Mucosa of stomach (tissue), 1 donor: ENCODE measurements around the gene RNF112.

Experiments
- H3K27me3 ChIP-seq: one replicate; pipeline ENCODE4 v1.7.0; 2013; ENCODE audit warnings: mild to moderate bottlenecking, low read length; ENCODE audit not compliant: control insufficient read depth, insufficient read depth
- H3K36me3 ChIP-seq: one replicate; pipeline ENCODE4 v1.7.0; 2013; ENCODE audit warnings: low read length; ENCODE audit not compliant: control insufficient read depth, insufficient read depth
- H3K4me1 ChIP-seq: one replicate; pipeline ENCODE4 v1.7.0; 2013; ENCODE audit warnings: mild to moderate bottlenecking, low read length; ENCODE audit not compliant: control insufficient read depth, insufficient read depth
- H3K4me3 ChIP-seq: one replicate; pipeline ENCODE4 v1.7.0; 2013; ENCODE audit warnings: low read length
- H3K9ac ChIP-seq: one replicate; pipeline ENCODE4 v1.7.0; 2013; ENCODE audit warnings: mild to moderate bottlenecking, low read length, moderate library complexity
- H3K9me3 ChIP-seq: one replicate; pipeline ENCODE4 v1.7.0; 2013; ENCODE audit warnings: mild to moderate bottlenecking, low read length, moderate library complexity; ENCODE audit not compliant: control insufficient read depth
- donor health status: Pancreatic carcinoma.

Gene RNF112

DNA sequence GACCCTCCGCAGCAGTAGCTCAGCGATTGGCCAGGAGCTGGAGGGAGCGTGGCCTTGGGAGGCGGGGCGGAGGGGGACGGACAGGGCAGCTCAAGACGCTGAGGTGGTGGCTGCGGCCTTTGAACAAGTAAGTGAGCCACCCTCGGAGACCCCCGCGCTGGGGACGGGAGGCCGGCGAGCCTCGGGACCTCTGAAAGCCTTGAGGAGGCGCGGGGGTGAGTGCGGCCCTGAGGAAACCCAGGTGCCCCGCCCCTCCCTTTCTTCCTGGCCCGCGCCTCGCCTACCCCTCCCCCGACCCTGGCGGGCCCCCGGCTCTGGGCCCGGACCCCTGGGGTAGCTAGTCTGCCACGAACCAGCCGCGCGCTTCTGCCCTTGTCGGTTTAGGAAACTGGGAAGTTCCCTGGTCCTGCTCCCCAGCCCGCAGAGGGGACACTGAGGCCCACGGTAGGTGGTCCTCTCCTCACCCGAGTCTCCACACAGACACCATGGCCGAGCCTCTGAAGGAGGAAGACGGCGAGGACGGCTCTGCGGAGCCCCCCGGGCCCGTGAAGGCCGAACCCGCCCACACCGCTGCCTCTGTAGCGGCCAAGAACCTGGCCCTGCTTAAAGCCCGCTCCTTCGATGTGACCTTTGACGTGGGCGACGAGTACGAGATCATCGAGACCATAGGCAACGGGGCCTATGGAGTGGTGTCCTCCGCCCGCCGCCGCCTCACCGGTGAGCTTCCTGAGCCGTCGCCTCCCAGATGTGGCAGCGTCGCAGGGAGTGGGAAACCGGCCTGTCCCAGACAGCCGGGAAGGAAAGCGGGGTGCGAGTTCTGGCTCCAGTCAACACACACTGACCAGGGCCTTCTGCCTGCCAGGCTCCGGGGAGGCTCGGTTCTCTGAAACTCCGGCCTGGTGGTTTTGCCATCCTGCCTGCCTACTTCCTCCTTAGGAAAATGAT lies 32.3 kb upstream of the RNF112 start, which contains the start of gene MAPK7:
Gene MAPK7, plus strand, starts transcription at position 83 of the 945 bp plus-strand sequence. Its CDS starts 403 bp downstream, at position 486.
- Histone ChIP-seq H3K9me3 (no peaks in the 10 kb centered on the region), H3K36me3 (peaks cover 21% of the 10 kb centered on the region), H3K4me3 (peak within 1 kb of the TSS; percentile 74), H3K27me3 (no peaks in the 10 kb centered on the region), H3K4me1 (peaks cover 21% of the 10 kb centered on the region), H3K9ac (peak within 1 kb of the TSS; percentile 81)

- Histone ChIP-seq H3K27me3 (no peaks in the 10 kb centered on the region), H3K9me3 (no peaks in the 10 kb centered on the region), H3K9ac (peak overlapping the region; percentile 81), H3K4me1 (peaks cover 29% of the 10 kb centered on the region), H3K4me3 (peak overlapping the region; percentile 74), H3K36me3 (peaks cover 21% of the 10 kb centered on the region)
These were observed 31.5 kb upstream of the RNF112 start for GRCh38 chr17:19379361-19380065.

DNA sequence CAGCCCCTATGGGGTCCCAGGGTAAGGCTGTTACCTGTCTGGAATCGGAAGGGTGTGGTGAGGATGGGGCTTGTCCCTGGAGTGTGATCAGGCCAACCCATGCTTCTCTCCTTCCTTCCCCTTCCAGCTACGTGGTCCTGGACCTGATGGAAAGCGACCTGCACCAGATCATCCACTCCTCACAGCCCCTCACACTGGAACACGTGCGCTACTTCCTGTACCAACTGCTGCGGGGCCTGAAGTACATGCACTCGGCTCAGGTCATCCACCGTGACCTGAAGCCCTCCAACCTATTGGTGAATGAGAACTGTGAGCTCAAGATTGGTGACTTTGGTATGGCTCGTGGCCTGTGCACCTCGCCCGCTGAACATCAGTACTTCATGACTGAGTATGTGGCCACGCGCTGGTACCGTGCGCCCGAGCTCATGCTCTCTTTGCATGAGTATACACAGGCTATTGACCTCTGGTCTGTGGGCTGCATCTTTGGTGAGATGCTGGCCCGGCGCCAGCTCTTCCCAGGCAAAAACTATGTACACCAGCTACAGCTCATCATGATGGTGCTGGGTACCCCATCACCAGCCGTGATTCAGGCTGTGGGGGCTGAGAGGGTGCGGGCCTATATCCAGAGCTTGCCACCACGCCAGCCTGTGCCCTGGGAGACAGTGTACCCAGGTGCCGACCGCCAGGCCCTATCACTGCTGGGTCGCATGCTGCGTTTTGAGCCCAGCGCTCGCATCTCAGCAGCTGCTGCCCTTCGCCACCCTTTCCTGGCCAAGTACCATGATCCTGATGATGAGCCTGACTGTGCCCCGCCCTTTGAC lies 30.3 kb upstream of the RNF112 start:
- H3K9me3 ChIP-seq = no peaks in the 10 kb centered on the region
- no peak overlapping the region for H3K9ac ChIP-seq
- peaks cover 41% of the 10 kb centered on the region for H3K4me1 ChIP-seq
- no peaks in the 10 kb centered on the region for H3K27me3 ChIP-seq
- H3K36me3 ChIP-seq = peaks cover 21% of the 10 kb centered on the region
- no peak overlapping the region for H3K4me3 ChIP-seq

- H3K9me3 ChIP-seq = no peaks in the 10 kb centered on the region
- H3K4me1 ChIP-seq = peaks cover 48% of the 10 kb centered on the region
- H3K4me3 ChIP-seq = no peak overlapping the region
- no peak overlapping the region for H3K9ac ChIP-seq
- peaks cover 21% of the 10 kb centered on the region for H3K36me3 ChIP-seq
- no peaks in the 10 kb centered on the region for H3K27me3 ChIP-seq
These were observed 29.7 kb upstream of the RNF112 start for GRCh38 chr17:19381361-19381740.

DNA sequence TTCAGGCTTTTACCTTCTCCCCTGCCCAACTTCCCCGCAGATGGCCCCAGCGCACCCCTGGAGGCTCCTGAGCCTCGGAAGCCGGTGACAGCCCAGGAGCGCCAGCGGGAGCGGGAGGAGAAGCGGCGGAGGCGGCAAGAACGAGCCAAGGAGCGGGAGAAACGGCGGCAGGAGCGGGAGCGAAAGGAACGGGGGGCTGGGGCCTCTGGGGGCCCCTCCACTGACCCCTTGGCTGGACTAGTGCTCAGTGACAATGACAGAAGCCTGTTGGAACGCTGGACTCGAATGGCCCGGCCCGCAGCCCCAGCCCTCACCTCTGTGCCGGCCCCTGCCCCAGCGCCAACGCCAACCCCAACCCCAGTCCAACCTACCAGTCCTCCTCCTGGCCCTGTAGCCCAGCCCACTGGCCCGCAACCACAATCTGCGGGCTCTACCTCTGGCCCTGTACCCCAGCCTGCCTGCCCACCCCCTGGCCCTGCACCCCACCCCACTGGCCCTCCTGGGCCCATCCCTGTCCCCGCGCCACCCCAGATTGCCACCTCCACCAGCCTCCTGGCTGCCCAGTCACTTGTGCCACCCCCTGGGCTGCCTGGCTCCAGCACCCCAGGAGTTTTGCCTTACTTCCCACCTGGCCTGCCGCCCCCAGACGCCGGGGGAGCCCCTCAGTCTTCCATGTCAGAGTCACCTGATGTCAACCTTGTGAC lies 29.1 kb upstream of the RNF112 start:
- peaks cover 21% of the 10 kb centered on the region for H3K36me3 ChIP-seq
- H3K4me3 ChIP-seq = no peak overlapping the region
- no peak overlapping the region for H3K9ac ChIP-seq
- peaks cover 49% of the 10 kb centered on the region for H3K4me1 ChIP-seq
- no peaks in the 10 kb centered on the region for H3K9me3 ChIP-seq
- H3K27me3 ChIP-seq = no peaks in the 10 kb centered on the region

DNA sequence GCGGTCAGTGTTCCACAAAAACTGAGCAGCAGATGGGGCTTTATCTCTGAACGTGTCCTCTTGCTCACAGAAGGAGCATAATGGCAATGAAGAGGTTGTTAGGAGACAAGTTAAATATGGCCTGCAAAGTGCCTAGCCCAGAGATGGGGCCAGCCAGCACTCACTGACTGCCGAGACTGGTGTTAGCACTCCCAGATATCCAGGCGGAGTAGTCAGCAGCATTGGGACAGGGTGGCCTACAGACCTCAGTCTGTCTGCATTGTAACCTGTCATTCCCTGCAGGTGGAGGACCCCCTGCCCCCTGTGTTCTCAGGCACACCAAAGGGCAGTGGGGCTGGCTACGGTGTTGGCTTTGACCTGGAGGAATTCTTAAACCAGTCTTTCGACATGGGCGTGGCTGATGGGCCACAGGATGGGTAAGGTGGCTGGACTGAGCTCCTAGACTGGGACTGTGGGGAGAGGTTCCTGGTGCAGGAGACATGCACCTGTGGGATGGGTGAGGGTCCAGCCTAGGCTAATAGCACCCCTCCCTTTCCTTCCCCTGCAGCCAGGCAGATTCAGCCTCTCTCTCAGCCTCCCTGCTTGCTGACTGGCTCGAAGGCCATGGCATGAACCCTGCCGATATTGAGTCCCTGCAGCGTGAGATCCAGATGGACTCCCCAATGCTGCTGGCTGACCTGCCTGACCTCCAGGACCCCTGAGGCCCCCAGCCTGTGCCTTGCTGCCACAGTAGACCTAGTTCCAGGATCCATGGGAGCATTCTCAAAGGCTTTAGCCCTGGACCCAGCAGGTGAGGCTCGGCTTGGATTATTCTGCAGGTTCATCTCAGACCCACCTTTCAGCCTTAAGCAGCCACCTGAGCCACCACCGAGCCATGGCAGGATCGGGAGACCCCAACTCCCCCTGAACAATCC lies 28.2 kb upstream of the RNF112 start:
- Histone ChIP-seq H3K4me3 (no peak overlapping the region), H3K36me3 (peaks cover 21% of the 10 kb centered on the region), H3K9ac (no peak overlapping the region), H3K4me1 (peaks cover 51% of the 10 kb centered on the region), H3K9me3 (no peaks in the 10 kb centered on the region), H3K27me3 (no peaks in the 10 kb centered on the region)

- Histone ChIP-seq H3K9ac (no peak overlapping the region), H3K4me3 (no peak overlapping the region), H3K9me3 (no peaks in the 10 kb centered on the region), H3K27me3 (no peaks in the 10 kb centered on the region), H3K4me1 (peaks cover 60% of the 10 kb centered on the region), H3K36me3 (peaks cover 21% of the 10 kb centered on the region)
These were observed 27.2 kb upstream of the RNF112 start for GRCh38 chr17:19383681-19384470.

DNA sequence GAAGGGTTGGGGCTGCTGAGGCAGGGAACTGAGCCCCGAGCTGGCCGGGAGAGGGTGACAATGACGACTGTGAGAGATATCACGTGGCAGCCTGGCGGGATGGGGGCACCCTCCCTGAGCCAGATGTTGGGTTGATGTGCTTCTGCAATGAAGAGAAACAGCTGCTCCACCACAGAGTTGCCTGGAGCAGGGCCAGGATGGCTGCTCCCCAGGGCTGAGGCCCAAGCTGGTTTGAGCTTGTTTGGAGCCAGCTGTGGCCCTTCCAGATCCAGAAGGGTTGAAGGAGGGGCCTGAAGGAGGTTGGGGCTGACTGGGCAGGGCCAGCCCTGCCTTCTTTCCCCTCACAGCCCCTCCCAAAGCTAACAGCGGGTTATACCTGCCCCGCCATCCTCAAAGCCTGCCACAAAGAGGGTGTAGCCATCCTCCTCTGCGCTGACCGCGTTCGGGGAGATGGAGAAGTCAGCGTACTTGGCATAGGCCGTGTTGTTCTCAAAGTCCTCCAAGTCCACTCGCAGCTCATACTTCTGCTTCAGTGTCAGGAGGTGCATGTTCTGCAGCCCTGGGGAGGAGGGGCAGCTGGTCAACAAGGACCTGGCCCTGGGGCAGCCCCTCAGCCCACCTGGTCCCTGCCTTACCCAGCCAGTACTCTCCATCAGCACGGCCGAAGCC lies 26.2 kb upstream of the RNF112 start:
- Histone ChIP-seq H3K4me1 (peaks cover 53% of the 10 kb centered on the region), H3K9me3 (no peaks in the 10 kb centered on the region), H3K27me3 (no peaks in the 10 kb centered on the region), H3K36me3 (peaks cover 21% of the 10 kb centered on the region), H3K9ac (peak overlapping the region; percentile 41), H3K4me3 (no peak overlapping the region)

DNA sequence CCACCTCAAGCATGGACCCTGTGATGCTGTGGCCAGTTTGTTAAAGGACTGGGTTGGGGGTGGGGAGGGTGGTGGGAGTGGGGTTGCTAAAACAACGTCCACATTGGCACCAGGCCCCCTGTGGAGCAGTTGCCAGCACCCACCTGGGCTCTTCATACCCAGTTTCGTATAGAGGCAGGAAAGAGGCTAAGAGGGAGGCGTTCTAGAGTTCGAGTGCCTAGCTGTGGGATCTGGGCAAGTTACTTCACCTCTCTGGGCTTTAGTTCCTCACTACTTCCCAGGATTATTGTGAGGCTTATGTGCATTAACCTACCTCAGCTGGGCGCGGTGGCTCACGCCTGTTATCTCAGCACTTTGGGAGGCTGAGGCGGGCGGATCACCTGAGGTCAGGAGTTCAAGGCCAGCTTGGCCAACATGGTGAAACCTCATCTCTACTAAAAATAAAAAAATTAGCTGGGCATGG lies 25.5 kb upstream of the RNF112 start:
- no peaks in the 10 kb centered on the region for H3K27me3 ChIP-seq
- peaks cover 53% of the 10 kb centered on the region for H3K4me1 ChIP-seq
- H3K36me3 ChIP-seq = peaks cover 15% of the 10 kb centered on the region
- H3K9me3 ChIP-seq = no peaks in the 10 kb centered on the region
- no peak overlapping the region for H3K4me3 ChIP-seq
- peak overlapping the region; percentile 41 for H3K9ac ChIP-seq
